CD4-positive, alpha-beta T cell treated with Interleukin-15 for 1 hour (primary cell): Measurements from ENCODE around the gene PPP4R2.

Experiments used
- DNase-seq: peaks from one replicate; pipeline ENCODE4 v3.0.0-alpha.2; 2020

PPP4R2 gene, protein sequence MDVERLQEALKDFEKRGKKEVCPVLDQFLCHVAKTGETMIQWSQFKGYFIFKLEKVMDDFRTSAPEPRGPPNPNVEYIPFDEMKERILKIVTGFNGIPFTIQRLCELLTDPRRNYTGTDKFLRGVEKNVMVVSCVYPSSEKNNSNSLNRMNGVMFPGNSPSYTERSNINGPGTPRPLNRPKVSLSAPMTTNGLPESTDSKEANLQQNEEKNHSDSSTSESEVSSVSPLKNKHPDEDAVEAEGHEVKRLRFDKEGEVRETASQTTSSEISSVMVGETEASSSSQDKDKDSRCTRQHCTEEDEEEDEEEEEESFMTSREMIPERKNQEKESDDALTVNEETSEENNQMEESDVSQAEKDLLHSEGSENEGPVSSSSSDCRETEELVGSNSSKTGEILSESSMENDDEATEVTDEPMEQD

DNA sequence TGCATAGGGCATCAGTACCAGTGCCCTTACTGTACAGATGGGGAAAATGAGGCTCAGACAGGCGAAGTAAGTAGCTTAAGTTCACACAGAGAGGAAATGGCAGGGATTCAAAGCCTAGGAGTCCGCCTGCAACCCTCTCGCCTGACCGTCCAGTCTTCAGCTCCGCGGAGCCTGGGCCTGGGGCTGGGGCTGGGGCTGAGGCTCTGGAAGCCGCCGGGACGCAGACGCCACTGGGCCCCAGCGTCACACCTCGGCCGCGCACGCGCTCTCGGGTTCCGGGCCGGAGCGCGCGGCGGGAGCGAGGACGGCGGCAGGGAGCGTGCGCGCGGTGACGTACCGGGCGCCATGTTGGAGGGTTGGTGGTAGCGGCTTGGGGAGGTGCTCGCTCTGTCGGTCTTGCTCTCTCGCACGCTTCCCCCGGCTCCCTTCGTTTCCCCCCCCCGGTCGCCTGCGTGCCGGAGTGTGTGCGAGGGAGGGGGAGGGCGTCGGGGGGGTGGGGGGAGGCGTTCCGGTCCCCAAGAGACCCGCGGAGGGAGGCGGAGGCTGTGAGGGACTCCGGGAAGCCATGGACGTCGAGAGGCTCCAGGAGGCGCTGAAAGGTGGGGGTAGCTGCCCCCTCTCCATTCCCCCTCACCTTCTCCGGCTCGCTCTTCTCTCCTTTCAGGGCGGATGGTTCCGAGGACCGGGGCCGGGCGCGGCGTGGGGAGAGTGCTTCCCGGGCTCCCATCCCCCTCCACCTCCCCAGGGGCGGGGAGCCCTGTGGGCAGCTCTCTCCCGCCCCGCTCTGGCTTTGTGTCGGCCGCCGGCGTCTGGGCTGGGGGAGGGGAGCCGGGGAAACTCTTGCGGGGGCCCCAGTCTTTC, at the start of gene PPP4R2:
Gene PPP4R2 (plus strand): TSS at position 339 of the 861 bp plus-strand sequence. CDS start 227 bp downstream, at position 566.
- DNase-seq = peak; percentile 93

- no peak for DNase-seq
Measured at GRCh38 chr3:72947715-72948490, 48.7 kb upstream of the PPP4R2 start.

- DNase-seq = no peak
Measured at GRCh38 chr3:72949016-72949415, 47.6 kb upstream of the PPP4R2 start.

- no peak for DNase-seq
Measured at GRCh38 chr3:72950372-72950771, 46.2 kb upstream of the PPP4R2 start.

DNA sequence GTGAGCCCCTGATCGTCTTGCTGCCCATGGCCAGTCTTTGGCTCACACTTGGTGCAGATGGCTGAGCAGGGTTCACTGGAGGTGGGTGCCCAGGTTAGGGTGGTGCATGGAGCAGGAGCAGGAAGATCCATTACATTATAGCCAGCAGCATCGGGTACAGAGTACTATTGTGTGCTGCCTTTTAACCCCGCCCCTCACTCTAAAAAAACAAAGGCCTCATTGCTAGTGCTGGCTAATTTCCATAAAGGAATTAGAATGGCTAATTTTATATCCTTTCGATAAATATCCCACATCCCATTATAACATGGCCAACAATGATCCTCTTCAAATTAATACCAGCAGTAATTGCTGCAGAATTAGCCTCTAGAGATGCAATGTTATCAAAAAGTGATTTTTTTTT, 45.8 kb upstream of the PPP4R2 start:
- no peak for DNase-seq

DNA sequence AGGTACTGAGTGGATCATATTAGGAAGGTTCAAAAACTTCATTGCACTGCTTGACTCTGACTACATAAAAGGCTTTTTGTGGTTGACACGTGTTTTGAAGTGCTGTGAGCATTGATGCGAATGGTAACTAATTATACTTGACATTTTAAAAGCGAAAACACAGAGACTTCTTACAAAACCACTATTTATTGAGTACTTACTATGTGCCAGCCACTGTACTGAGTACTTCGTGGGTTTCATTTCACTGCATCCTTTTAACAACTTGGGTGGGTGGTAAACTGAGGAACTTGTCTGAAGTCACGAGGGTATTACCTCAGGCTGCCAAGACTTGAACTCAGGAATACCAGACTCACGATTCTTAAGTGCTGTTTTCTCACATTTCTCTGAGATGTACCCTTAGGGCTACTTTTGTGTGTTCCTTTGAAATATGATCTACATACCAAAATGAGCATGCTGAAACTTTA, 45.3 kb upstream of the PPP4R2 start:
- DNase-seq = no peak

DNA sequence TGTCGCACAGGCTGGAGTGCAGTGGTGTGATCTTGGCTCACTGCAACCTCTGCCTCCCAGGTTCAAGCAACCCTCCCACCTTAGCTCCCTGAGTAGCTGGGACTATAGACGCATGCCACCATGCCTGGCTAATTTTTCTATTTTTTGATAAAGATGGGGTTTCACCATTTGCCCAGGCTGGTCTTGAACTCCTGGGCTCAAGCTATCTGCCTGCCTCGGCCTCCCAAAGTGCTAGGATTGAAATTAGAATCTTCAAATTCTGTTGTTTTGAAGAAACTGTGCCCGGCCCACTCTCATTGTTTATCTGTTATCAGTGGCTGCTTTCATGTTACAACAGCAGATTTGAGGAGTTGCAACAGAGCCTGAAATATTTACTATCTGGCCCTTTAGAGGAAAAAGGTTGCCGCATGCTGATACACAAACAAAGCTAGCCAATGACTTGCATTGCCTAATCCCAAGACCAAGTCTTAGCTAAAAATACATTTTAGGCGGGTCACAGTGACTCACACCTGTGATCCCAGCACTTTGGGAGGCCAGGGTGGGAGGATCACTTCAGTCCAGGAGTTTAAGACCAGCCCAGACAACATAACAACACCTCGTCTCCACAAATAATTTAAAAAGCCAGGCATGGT, 43.2 kb upstream of the PPP4R2 start:
- no peak for DNase-seq

DNA sequence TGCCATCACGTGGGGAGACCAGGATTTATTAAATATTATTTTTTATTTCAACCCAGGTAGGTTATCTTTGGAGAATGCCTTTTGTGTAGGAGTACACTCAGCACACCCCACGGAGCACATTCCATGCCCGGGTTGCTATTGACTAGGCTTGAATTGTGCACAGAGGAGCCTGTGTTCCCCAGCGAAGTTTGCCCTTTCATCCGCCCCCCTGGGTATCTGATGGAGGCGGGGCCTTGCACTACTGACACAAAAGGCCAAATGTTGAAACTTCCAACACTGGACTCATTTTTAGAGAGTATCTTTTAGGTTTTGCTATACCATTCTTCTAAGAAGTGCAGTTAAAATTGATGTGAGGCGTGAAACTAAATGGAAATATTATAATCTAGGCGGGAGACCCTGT, 39.3 kb upstream of the PPP4R2 start:
- no peak for DNase-seq

DNA sequence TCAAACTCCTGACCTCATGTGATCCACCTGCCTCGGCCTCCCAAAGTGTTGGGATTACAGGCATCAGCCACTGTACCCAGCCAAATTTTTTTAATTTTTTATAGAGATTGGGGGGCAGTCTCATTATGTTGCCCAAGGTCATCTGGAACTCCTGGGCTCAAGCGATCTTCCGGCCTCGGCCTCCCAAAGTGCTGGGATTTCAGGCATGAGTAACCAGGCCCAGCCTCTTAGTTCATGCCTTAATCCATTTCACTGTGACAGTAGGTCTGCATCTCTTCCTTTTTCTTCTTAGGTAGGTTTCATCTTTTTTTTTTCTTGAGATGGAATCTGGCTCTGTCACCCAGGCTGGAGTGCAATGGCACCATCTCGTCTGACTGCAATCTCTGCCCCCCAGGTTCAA, 37.3 kb upstream of the PPP4R2 start:
- no peak for DNase-seq

- DNase-seq = no peak
Measured at GRCh38 chr3:72960812-72961518, 35.6 kb upstream of the PPP4R2 start.

DNA sequence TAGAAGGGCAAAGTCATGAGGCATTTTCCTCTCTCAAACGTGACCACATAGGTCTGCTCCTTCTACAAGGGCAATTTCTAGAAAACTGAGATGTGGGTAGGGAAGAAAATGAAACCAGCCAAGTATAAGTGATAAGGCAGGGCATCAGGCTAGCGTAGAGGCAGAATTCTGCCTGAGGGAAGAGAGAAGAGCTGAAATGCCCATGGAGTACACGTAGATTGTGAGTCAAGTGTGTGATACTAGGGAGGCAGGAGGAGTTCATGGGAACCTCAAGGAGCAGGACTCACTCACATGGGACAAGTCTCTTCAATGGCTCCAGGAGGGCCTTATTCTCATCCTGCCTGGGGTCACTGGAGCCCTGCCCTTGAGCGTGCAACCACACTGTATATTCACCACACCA, 34.9 kb upstream of the PPP4R2 start:
- DNase-seq = no peak

- no peak for DNase-seq
Measured at GRCh38 chr3:72962317-72962716, 34.3 kb upstream of the PPP4R2 start.

GRCh38 chr3:72964633-72965032, 32.0 kb upstream of the PPP4R2 start:
- DNase-seq = no peak

DNA sequence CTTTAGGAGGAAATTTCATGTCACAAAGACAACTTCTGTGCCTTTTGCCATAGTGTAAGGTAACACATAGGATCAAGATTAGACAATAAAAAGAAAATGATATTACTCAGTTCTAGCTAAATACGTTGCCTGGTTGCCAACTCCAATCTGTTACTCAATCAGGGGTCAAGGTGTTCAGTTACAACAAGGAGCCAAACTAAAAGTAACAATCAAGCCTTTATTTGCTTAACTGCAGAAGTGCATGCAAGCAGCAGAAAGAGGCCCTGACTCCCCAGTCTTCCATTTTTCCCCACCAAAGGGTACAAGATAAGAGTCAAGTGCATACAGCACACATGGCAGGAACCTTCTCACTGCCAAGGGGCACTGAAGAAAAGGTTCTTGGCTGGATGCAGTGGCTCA, 28.3 kb upstream of the PPP4R2 start:
- no peak for DNase-seq

DNA sequence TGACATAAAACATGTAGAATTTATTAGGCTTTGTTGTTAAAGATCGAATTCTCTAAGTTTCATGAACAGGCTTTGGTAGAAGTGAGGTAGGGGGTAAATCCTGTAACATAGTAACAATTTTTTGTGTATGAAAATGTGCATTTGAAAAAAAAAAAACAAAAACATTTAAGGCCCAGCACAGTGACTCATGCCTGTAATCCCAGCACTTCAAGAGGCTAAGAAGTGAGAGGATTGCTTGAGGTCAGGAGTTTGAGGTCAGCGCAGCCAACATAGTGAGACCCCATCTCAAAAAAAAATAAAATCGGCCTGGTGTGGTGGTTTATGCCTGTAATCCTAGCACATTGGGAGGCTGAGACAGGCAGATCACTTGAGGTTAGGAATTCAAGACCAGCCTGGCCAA, 26.8 kb upstream of the PPP4R2 start:
- no peak for DNase-seq

- no peak for DNase-seq
Measured at GRCh38 chr3:72970942-72971341, 25.7 kb upstream of the PPP4R2 start.

DNA sequence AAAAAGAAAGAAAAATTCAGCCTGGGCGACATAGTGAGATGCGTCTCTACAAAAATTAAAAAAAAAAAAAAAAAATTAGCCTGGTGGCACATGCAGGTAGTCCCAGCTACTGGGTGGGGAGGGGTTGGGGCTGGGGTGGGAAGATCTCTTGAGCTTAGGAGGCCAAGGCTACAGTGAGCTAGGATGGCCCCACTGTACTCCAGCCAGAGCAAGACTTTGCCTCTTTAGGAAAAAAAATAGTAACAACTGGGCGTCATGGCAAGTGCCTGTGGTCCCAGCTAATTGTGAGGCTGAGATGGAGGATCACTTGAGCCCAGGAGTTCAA, 23.9 kb upstream of the PPP4R2 start:
- DNase-seq = no peak

DNA sequence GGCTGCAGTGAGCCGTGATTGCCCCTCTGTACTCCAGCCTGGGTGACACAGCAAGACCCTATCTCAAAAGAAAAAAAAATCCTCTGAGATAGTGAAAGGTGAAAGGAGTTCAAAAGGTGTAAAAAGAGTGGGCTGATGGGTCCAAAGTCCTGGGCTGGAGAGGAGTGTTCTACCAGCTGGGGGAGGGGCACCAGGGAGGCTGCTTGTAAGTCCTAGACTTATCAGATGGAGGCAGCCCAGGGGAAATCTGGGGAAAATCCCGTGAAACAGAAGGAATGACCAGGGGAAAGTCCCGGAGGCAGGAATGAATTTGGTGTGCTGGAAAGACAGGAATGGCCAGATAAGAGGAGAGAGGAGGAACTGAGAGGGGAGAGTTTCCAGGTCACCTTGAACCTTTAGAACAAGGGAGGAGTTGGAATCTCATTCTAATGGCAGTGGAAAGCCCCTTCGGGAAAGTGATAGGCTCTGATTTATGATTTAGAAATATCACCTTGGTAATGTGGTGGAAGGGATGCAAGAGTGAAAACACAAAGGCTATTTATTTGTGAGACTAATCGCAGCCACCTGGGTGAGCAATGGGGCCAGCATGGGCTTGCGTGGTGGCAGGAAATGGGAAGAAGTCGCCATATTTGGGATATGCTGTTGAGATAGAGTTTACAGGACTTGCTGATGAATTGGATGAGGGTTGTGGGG, 23.4 kb upstream of the PPP4R2 start:
- no peak for DNase-seq

GRCh38 chr3:72973786-72974185, 22.8 kb upstream of the PPP4R2 start:
- no peak for DNase-seq

GRCh38 chr3:72974956-72975355, 21.7 kb upstream of the PPP4R2 start:
- no peak for DNase-seq

DNA sequence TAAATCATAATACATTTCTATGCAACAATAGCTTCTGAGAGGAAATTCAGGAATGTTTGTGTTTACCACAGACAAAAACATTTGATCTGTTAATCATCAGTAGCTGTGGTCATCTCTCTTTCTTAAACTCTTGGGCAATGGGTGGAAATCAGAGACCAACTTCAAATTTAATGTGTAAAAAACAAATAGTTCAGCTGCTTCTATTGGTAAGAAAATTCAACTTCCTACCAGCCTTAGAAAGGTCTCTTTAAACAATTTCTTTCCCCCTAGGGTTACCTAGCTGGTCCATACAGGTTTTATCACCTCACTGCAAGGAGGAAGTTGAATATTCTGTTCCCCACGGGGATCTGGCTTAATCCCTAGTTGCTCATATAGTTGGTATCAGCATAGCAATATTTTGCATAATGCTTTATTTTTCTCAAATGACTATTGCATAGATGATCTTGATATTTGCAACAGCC, 20.3 kb upstream of the PPP4R2 start:
- DNase-seq = no peak
